Caco-2 (cell line): ENCODE data around the gene RYR2. TPM values are rescaled to one million over a fixed set of nuclear protein-coding genes. Genes with fewer than 3 reads are reported as not detected.

Experiments used
- BruUV-seq: library from RNA; stranded (reverse); fragments of 400-500 nt; replicated peaks from 2 replicates; lab custom pipeline; 2021; lab: Mats Ljungman, UMichigan
- CTCF ChIA-PET: fragments of 300-600 bp; sonication (Branson Sonifier 250); formaldehyde crosslinking; loops from one replicate; lab custom pipeline; 2022; ENCODE audit warnings: antibody characterized with exemption; lab: Charles Lee
- POLR2A ChIA-PET: fragments of 300-600 bp; sonication (Branson Sonifier 250); formaldehyde crosslinking; loops from one replicate; lab custom pipeline; 2022; ENCODE audit warnings: antibody characterized with exemption; lab: Charles Lee
- DNase-seq, 2 experiments: peaks; one replicate each; pipeline versions ENCODE4 v3.0.0 to v3.0.0-alpha.2; 2020 to 2022
- H3K27me3 ChIP-seq: replicated peaks from 2 replicates; pipeline ENCODE4 v1.6.0; 2011; ENCODE audit warnings: low read length; ENCODE audit not compliant: control insufficient read depth, insufficient read depth
- H3K36me3 ChIP-seq: 2 replicates; pipeline ENCODE4 v1.5.1; 2011; ENCODE audit warnings: low read length; ENCODE audit not compliant: control insufficient read depth, insufficient read depth
- H3K4me1 ChIP-seq: fragments of 250-450 bp; sonication (Bioruptor Pico); 2 replicates; pipeline ENCODE4 v1.5.1; 2020; ENCODE audit warnings: mild to moderate bottlenecking
- H3K4me3 ChIP-seq: 2 replicates; pipeline ENCODE4 v1.5.1; 2011; ENCODE audit warnings: low read depth, mild to moderate bottlenecking, control low read depth, low read length
- H3K9me3 ChIP-seq: fragments of 250-450 bp; sonication (Bioruptor Pico); 2 replicates; pipeline ENCODE4 v1.5.1; 2020; ENCODE audit warnings: mild to moderate bottlenecking, moderate library complexity
- H3K27ac Mint-ChIP-seq: one replicate; pipeline ENCODE4 v1.8.0; 2022; ENCODE audit warnings: mixed read lengths; ENCODE audit not compliant: unreplicated experiment
- H3K27me3 Mint-ChIP-seq: one replicate; pipeline ENCODE4 v1.8.0; 2022; ENCODE audit warnings: mixed read lengths; ENCODE audit not compliant: insufficient read depth, unreplicated experiment
- H3K36me3 Mint-ChIP-seq: one replicate; pipeline ENCODE4 v1.8.0; 2022; ENCODE audit warnings: mild to moderate bottlenecking, mixed read lengths; ENCODE audit not compliant: insufficient read depth, unreplicated experiment
- H3K4me1 Mint-ChIP-seq: one replicate; pipeline ENCODE4 v1.8.0; 2022; ENCODE audit warnings: low read depth, mixed read lengths; ENCODE audit not compliant: unreplicated experiment
- H3K4me3 Mint-ChIP-seq: one replicate; pipeline ENCODE4 v1.8.0; 2022; ENCODE audit warnings: mild to moderate bottlenecking, moderate library complexity, mixed read lengths; ENCODE audit not compliant: unreplicated experiment
- H3K9me3 Mint-ChIP-seq: one replicate; pipeline ENCODE4 v1.8.0; 2022; ENCODE audit warnings: mixed read lengths; ENCODE audit not compliant: unreplicated experiment
- intact Hi-C: fragments of 100-400 bp; cut with micrococcal nuclease; formaldehyde crosslinking; loops from one replicate; pipeline ENCODE4 v1.10.0; 2022; ENCODE audit not compliant: unreplicated experiment
- total RNA-seq: library from RNA; stranded (reverse); gene quantifications from 2 replicates; pipeline ENCODE4 v1.2.3, GENCODE V29; 2022
- TF ChIP-seq, protein P1 (sequence below), 2 experiments: fragments of 200-600 bp in 1 of 2; IDR thresholded peaks; 1 replicate in 1 of 2; 2 replicates in 1 of 2; pipeline versions ENCODE4 v1.5.1 to v1.8.0; 2011 to 2022; ENCODE audit warnings: antibody characterized with exemption in 1 of 2, control low read depth in 1 of 2, inconsistent platforms in 1 of 2, low read depth in 1 of 2, low read length in 1 of 2, mild to moderate bottlenecking in 1 of 2, moderate library complexity in 1 of 2; ENCODE audit not compliant: insufficient read depth in 1 of 2, severe bottlenecking in 1 of 2, unreplicated experiment in 1 of 2

The RYR2 gene
- total RNA-seq, 1 experiment from 2014 or later = 3.4 TPM

DNA sequence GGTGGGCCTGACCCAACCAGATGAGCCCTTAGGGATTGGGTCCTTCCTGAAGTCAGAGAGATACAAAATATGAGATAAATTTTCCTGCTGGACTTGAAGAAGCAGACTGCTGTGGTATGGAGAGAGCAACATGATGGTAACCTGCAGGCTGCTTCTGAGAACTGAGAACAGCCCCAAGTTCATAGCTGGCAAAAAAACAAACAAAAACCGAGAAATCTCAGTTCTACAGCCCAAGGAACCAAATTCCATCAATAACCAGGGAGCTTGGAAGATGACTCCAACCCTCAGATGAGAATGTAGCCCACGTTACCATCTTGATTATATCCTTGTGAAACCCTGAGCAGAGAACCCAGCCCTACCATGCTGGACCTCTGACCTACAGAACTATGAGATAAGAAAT lies 532.6 kb downstream of the RYR2 start:
- Mint-ChIP-seq H3K4me1 (no peaks in the 10 kb centered on the region), H3K9me3 (peaks cover 20% of the 10 kb centered on the region), H3K27ac (no peak overlapping the region), H3K4me3 (no peak overlapping the region), H3K36me3 (no peaks in the 10 kb centered on the region), H3K27me3 (no peaks in the 10 kb centered on the region)
- Histone ChIP-seq H3K9me3 (no peaks in the 10 kb centered on the region; the same call in 1 of the 2 replicates), H3K27me3 (no peaks in the 10 kb centered on the region), H3K4me1 (no peaks in the 10 kb centered on the region), H3K4me3 (no peak overlapping the region), H3K36me3 (no peaks in the 10 kb centered on the region)
- ChIA-PET CTCF (no interaction called here), POLR2A (no interaction called here)
- DNase-seq = no peak
- BruUV-seq = no TSS peak
- intact Hi-C loops = no loop called here
- TF ChIP-seq, protein P1, sequence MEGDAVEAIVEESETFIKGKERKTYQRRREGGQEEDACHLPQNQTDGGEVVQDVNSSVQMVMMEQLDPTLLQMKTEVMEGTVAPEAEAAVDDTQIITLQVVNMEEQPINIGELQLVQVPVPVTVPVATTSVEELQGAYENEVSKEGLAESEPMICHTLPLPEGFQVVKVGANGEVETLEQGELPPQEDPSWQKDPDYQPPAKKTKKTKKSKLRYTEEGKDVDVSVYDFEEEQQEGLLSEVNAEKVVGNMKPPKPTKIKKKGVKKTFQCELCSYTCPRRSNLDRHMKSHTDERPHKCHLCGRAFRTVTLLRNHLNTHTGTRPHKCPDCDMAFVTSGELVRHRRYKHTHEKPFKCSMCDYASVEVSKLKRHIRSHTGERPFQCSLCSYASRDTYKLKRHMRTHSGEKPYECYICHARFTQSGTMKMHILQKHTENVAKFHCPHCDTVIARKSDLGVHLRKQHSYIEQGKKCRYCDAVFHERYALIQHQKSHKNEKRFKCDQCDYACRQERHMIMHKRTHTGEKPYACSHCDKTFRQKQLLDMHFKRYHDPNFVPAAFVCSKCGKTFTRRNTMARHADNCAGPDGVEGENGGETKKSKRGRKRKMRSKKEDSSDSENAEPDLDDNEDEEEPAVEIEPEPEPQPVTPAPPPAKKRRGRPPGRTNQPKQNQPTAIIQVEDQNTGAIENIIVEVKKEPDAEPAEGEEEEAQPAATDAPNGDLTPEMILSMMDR (IDR thresholded peaks at IDR 0.05; ENCODE audit: insufficient read depth in 1 of 2, low read depth in 1 of 2, low read length in 1 of 2, severe bottlenecking in 1 of 2, unreplicated experiment in 1 of 2) = no peak

DNA sequence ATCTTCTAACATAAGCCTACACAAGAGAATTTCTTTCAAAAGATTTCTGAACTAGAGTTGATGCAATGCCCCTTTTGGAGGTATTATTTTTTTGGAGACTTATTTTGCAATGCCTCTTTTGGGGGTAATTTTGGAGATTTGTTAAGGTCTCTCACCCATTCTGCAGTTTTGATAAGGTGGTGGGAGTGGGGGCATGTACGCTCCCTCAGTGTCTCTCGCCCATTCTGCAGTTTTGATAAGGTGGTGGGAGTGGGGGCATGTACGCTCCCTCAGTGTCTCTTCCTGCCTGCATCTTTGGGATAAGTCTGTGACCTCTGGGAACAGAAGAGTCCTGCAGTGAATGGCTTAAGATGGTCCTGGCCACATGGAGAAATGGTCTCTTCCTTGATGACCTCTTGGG lies 536.6 kb downstream of the RYR2 start:
- Mint-ChIP-seq H3K36me3 (no peaks in the 10 kb centered on the region), H3K4me1 (no peaks in the 10 kb centered on the region), H3K27ac (no peak overlapping the region), H3K4me3 (no peak overlapping the region), H3K9me3 (peaks cover 20% of the 10 kb centered on the region), H3K27me3 (no peaks in the 10 kb centered on the region)
- no peaks in the 10 kb centered on the region; the same call in 1 of the 2 replicates for H3K9me3 ChIP-seq
- no peaks in the 10 kb centered on the region for H3K4me1 ChIP-seq
- no peak for DNase-seq
- no peaks in the 10 kb centered on the region for H3K27me3 ChIP-seq
- TF ChIP-seq, protein P1 (IDR thresholded peaks at IDR 0.05; ENCODE audit: insufficient read depth in 1 of 2, low read depth in 1 of 2, low read length in 1 of 2, severe bottlenecking in 1 of 2, unreplicated experiment in 1 of 2) = no peak
- H3K4me3 ChIP-seq = no peak overlapping the region
- POLR2A ChIA-PET = no interaction called here
- BruUV-seq = no TSS peak
- intact Hi-C loops = no loop called here
- CTCF ChIA-PET = no interaction called here
- no peaks in the 10 kb centered on the region for H3K36me3 ChIP-seq

DNA sequence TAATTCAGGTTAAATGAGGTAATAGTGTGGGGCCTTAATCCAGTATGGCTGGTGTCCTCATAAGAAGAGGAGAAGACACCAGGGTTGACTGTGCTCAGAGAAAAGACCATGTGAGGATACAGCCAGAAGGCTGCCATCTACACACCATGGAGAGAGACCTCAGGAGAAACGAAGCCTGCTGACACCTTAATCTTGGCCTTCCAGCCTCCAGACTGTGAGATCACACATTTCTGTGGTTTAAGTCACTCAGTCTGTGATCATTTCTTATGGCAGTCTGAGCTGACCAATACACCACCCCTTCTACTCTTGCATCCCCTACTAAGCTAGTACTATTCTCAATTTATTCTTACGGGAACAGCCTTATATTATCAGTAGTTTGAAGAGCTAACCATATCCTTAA lies 538.7 kb downstream of the RYR2 start:
- Mint-ChIP-seq H3K4me3 (no peak overlapping the region), H3K27ac (no peak overlapping the region), H3K4me1 (no peaks in the 10 kb centered on the region), H3K27me3 (no peaks in the 10 kb centered on the region), H3K9me3 (peaks cover 19% of the 10 kb centered on the region), H3K36me3 (no peaks in the 10 kb centered on the region)
- intact Hi-C loops = no loop called here
- TF ChIP-seq, protein P1 (IDR thresholded peaks at IDR 0.05; ENCODE audit: insufficient read depth in 1 of 2, low read depth in 1 of 2, low read length in 1 of 2, severe bottlenecking in 1 of 2, unreplicated experiment in 1 of 2) = no peak
- H3K4me1 ChIP-seq = no peaks in the 10 kb centered on the region
- H3K27me3 ChIP-seq = no peaks in the 10 kb centered on the region
- no peaks in the 10 kb centered on the region; the same call in 1 of the 2 replicates for H3K9me3 ChIP-seq
- no peak for DNase-seq
- BruUV-seq = no TSS peak
- CTCF ChIA-PET = no interaction called here
- H3K4me3 ChIP-seq = no peak overlapping the region
- H3K36me3 ChIP-seq = no peaks in the 10 kb centered on the region
- POLR2A ChIA-PET = no interaction called here
